Motor neuron (in vitro differentiated cells): ENCODE results near the gene GADL1. TPM values are rescaled to one million over a fixed set of nuclear protein-coding genes. Genes with fewer than 3 reads are reported as not detected.
A peak's percentile ranks its signal among the peaks of the same experiment; 100 is the strongest.

ENCODE experiments used
- ATAC-seq, 8 experiments: fragments of 200-7000 bp; cut with Tn5 transposase; replicated peaks in 6 of 8; 2 replicates each; pipeline ENCODE4 v1.8.0; 2021; ENCODE audit warnings: mild to moderate bottlenecking in 8 of 8, moderate library complexity in 8 of 8
- H3K27ac ChIP-seq, 2 donors: fragments of 250-450 bp; sonication (Bioruptor Pico); 2 replicates each; pipeline ENCODE4 v1.9.0; 2021; ENCODE audit warnings: antibody characterized with exemption in 2 of 2, mild to moderate bottlenecking in 2 of 2, moderate library complexity in 1 of 2
- H3K4me1 ChIP-seq, 2 donors: fragments of 250-450 bp; sonication (Bioruptor Pico); replicated peaks in 1 of 2; 2 replicates each; pipeline ENCODE4 v1.6.1; 2021; ENCODE audit warnings: antibody characterized with exemption in 2 of 2, mild to moderate bottlenecking in 2 of 2, moderate library complexity in 1 of 2
- H3K4me3 ChIP-seq, 5 donors: fragments of 250-450 bp; sonication (Bioruptor Pico); 2 replicates each; pipeline ENCODE4 v1.9.0; 2021; ENCODE audit warnings: antibody characterized with exemption in 5 of 5, mild to moderate bottlenecking in 5 of 5, moderate library complexity in 4 of 5
- WGBS, 10 experiments: fragments of 450-650 bp; shearing (Covaris generic); methylation state at CpG; one replicate each; pipeline ENCODE4 v1.0.0; 2022; 5-methylcytosine and 5-hydroxymethylcytosine counted together
- in situ Hi-C, 9 experiments: fragments of 400-800 bp; cut with MboI; loops; one replicate each; pipeline ENCODE4 v1.15.0; 2021; ENCODE audit warnings: low sequenced_read_pairs in 9 of 9, low pct_unique_long_range_greater_than_20kb in 2 of 9; ENCODE audit not compliant: unreplicated experiment in 9 of 9
- total RNA-seq, 8 experiments: library from RNA; unstranded; fragments of 300-600 nt; gene quantifications; 2 replicates each; pipeline versions ENCODE4 v1.2.3 to v1.2.4, GENCODE V29; 2022

Gene GADL1
- total RNA-seq, 8 experiments from 2014 or later, result 0.07 to 3.9 (median 0.49) TPM

DNA sequence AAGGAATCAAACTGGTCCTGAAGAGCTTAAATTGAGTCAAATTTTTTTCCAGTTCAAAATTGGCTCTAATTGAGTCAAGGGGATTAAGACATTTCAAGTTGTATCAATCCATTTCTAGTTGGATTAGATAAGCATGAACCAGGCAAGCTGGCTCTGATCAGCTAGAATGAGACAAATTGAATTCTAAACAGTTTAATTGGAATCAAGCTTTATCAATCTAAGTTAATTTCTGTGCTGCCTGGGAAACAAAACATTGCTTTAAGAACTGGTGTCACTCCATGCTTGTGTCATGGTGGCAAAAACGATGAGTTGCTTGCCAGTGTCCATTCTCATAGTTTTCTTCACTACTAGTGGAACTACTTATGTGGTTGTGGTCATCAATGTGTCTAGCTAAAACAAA is 171.2 kb downstream of the GADL1 start:
- in situ Hi-C loops, result no loop called here
- Histone ChIP-seq H3K27ac (no peak overlapping the region), H3K4me3 (no peak overlapping the region), H3K4me1 (no peaks in the 10 kb centered on the region)
- WGBS, 10 experiments, result 20 to 89% (median 78%) methylated on average over 1 of the region's 1 CpG; no CpG with 5 or more reads in 5 of the 10 experiments
- ATAC-seq, result no peak

DNA sequence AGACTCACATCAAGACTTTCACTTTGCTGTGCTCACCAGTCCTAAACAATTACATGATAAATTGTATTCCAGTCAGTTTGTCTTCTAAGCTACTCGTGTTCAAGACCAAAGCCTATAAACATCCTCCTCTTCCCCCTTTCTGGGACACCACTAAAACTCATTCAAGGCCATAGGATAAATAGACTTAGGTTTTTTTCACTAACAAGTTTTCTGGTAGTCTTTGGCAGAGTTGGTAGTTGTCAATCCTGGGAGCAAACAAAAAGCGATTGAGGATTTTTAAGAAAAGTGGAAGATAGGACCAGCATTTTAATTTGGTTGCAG is 173.2 kb downstream of the GADL1 start:
- in situ Hi-C loops, result no loop called here
- WGBS, 10 experiments, result 50 to 75% (median 67%) methylated on average over 1 to 2 of the region's 2 CpGs; no CpG with 5 or more reads in 1 of the 10 experiments
- Histone ChIP-seq H3K4me3 (no peak overlapping the region), H3K27ac (no peak overlapping the region), H3K4me1 (no peaks in the 10 kb centered on the region)
- ATAC-seq, result no peak

DNA sequence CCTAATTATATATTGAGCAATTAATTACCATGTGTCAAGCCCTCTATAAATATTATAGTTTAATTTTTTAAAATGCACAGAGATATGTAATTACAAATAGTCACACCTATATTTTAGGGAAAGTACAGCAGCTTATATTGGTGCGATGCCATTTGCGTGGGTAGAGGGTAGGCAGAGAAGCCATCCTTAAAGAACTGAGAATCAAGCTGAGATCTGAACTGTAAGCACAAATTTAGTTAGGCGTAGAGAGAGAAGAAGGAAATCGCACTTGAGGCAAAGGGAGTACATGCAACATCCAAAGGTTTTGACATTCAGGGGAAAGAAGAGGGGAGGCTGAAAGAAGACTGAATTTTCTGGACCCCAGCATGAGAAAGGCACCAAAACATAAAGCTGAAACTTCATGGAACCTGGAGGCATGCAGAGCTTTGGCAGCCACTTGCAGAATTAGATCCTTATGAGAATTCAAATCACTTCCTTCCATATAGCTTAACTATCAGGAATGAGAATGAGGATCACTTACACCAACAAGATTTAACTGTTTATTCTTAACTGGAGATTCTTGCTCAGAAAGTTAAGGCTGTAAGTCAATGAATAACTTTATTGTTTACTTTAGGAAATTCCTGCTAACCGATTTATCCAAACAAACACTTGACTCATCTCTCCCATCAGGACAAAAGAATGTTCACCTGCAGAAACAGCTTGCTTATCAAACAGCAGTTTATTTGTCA is 173.7 kb downstream of the GADL1 start:
- Histone ChIP-seq H3K4me3 (no peak overlapping the region), H3K27ac (no peak overlapping the region), H3K4me1 (no peaks in the 10 kb centered on the region)
- ATAC-seq, result no peak
- 59 to 100% (median 87%) methylated on average over 1 to 5 of the region's 5 CpGs for WGBS, 10 experiments
- in situ Hi-C loops, result no loop called here

DNA sequence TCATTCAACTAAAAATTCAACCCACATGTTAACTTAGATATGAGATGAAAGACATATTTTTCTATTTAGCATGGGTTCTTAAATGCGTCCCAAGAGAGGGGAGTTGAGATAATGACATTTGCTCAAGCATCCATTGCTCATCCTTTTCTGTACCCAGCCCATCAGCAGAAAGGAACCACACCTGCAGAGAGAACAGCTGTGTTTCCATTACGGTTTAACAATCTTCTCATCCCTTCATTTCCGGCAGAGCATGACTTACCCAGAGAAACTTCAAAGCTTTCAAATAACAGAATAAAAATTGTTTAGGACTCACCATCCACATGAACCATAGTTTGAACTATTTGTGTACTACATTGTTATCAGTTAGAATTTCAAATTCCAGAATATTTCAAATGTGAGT is 174.9 kb downstream of the GADL1 start:
- Histone ChIP-seq H3K4me3 (no peak overlapping the region), H3K4me1 (no peaks in the 10 kb centered on the region), H3K27ac (no peak overlapping the region)
- WGBS, 10 experiments, result 86 to 100% (median 98%) methylated on average over 2 to 3 of the region's 3 CpGs; no CpG with 5 or more reads in 2 of the 10 experiments
- no peak for ATAC-seq
- in situ Hi-C loops, result no loop called here

DNA sequence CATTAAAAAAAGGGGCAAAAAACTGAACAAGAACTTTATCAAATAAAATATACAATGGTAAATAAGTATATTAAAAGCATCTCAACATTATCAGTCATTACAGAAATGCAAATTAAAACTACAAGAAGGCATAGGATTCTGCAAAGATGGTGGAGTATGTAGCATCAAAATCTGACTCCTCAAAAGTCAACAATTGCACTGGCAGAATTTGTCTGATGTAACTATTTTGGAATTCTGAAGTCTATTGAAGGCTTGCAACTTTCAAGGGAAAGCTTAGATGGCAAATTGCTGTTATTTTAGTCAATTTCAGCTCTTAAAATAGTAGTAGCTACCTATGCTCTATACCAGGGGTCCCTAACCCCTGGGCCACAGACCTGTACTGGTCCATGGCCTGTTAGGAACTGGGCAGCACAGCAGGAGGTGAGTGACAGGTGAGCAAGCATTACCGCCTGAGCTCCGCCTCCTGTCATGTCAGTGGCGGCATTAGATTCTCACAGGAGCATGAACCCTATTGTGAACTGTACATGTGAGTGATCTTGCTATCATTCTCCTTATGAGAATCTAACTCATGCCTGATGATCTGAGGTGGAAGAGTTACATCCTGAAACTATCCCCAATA is 180.5 kb downstream of the GADL1 start:
- in situ Hi-C loops, result no loop called here
- WGBS, 10 experiments, result 77 to 100% (median 100%) methylated on average over 2 to 3 of the region's 3 CpGs; no CpG with 5 or more reads in 7 of the 10 experiments
- no peak overlapping the region for H3K4me3 ChIP-seq
- H3K27ac ChIP-seq, result no peak overlapping the region
- no peaks in the 10 kb centered on the region for H3K4me1 ChIP-seq
- no peak for ATAC-seq

DNA sequence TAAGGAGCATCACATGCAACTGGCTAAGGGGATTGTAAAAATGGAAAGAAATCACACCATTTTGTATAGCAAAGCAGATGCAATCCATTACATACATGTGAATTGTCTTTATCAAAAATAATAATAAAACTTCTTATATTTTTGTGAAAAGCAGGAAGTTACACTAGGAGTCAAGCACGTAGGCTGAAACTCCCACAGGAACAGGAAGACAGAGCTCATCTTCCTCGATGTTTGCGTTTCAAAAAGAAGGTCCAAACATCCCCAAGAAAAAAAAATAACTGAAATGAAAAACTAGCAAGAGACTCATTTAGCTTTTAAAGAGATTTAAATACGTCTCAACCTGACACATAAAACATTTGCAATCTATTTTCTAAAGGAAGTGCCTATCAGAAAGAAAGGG is 181.5 kb downstream of the GADL1 start:
- no peak overlapping the region for H3K27ac ChIP-seq
- WGBS, 10 experiments, result 27 to 100% (median 90%) methylated on average over 1 to 4 of the region's 4 CpGs
- H3K4me1 ChIP-seq, result no peaks in the 10 kb centered on the region
- no peak for ATAC-seq
- H3K4me3 ChIP-seq, result no peak overlapping the region
- in situ Hi-C loops, result no loop called here

DNA sequence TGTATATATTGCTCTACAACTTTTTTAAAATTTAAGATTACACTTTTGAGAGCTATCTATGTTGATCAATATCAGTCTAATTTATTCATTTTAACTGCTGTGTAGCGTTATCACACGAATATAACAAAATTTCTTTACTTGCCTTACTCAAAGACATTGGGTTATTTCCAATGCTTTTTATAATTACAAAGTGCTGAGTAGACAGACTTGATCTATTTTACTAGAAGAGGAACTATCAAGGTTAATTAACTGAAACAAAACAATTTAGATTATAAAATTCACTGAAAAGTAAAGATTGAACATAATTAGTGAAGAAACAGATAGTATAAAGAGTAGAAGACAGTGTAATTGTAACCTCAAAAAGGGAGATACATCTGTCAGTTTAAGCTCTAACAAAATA is 182.6 kb downstream of the GADL1 start:
- ATAC-seq, result no peak
- Histone ChIP-seq H3K4me1 (no peaks in the 10 kb centered on the region), H3K27ac (no peak overlapping the region), H3K4me3 (no peak overlapping the region)
- 40 to 100% (median 92%) methylated on average over 2 of the region's 2 CpGs for WGBS, 10 experiments
- in situ Hi-C loops, result no loop called here

DNA sequence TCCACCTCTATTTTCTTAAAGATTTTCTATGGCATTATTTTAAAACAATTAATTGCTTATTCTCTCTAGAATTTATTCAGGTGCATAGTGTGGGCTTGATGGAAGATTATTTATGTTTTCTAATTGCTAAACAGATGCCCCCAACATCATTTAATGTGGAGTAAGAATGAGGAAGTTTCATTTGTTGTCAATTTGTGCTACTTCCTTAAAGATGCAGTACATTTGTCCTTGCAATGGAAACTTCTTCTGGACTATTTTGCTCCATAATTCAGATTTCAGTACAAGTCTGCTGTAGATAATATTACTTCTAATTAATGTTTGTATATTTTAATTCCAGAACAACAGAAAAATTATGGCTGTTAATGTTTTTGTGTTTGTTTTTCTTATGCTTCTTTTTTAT is 183.3 kb downstream of the GADL1 start:
- in situ Hi-C loops, result no loop called here
- Histone ChIP-seq H3K4me1 (no peaks in the 10 kb centered on the region), H3K27ac (no peak overlapping the region), H3K4me3 (no peak overlapping the region)
- no peak for ATAC-seq

DNA sequence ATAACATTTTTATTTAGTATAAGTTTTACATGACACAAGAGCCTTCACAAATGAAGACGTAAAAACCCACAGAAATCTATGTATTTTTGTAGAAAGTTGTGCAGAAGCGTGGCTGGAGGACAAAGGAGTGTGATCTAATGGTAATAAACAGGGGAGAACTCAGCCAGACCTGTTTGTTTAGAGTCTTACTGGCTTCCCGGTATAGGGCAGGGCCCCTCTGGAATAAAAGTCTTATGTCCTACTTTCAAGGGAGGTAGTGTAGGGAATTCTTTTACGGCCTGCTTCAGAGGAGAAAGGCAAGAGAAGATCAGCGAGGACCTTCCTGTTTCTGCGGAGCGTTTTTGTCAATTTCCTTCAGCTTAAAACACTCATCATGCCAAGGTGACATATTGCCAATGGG is 184.4 kb downstream of the GADL1 start:
- no peak overlapping the region for H3K4me3 ChIP-seq
- WGBS, 10 experiments, result 61 to 100% (median 81%) methylated on average over 1 to 7 of the region's 7 CpGs
- in situ Hi-C loops, result no loop called here
- H3K4me1 ChIP-seq, result no peaks in the 10 kb centered on the region
- ATAC-seq, result no peak
- H3K27ac ChIP-seq, result no peak overlapping the region

DNA sequence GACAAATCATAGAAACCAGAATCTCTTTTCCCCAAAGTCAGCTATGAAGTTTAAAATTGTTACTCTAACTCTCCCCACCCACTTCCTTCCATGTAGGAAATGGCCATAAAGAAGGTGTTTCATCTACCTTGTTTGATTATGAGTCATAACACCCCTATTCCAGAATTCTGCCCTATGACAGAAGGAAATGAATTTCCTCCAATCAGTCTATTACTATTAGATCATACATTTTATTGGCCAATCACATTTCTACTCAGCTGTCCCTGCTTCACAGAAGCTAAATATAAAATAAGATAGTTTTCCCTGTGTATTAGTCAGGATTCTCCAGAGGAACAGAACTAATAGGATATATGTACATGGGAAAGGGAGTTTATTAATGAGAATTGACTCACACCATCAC is 186.0 kb downstream of the GADL1 start:
- Histone ChIP-seq H3K4me1 (no peaks in the 10 kb centered on the region), H3K4me3 (no peak overlapping the region), H3K27ac (no peak overlapping the region)
- no peak for ATAC-seq
- in situ Hi-C loops, result no loop called here

DNA sequence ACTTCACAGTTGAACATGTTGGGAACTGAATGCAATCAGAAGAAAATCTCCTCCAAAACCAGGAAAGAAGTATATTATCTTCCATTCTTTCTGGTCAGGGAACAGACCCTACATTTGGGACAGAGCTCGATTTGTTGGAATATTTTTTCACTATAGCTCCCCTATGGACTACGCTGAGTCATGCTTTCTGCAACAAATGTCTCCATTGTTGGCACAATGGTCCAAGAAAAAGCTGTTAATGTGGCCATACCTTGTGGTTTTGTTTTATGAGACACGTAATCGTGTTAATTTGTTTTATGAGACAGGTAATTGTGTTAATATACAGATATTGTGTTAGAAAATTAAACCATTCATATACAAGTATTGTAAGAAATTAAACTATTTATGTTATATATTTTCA is 186.6 kb downstream of the GADL1 start:
- in situ Hi-C loops, result no loop called here
- H3K27ac ChIP-seq, result no peak overlapping the region
- H3K4me3 ChIP-seq, result no peak overlapping the region
- no peak for ATAC-seq
- WGBS, 10 experiments, result 76 to 100% (median 96%) methylated on average over 2 to 4 of the region's 4 CpGs
- H3K4me1 ChIP-seq, result peaks cover 0 to 3% of the 10 kb centered on the region in 2 donors

DNA sequence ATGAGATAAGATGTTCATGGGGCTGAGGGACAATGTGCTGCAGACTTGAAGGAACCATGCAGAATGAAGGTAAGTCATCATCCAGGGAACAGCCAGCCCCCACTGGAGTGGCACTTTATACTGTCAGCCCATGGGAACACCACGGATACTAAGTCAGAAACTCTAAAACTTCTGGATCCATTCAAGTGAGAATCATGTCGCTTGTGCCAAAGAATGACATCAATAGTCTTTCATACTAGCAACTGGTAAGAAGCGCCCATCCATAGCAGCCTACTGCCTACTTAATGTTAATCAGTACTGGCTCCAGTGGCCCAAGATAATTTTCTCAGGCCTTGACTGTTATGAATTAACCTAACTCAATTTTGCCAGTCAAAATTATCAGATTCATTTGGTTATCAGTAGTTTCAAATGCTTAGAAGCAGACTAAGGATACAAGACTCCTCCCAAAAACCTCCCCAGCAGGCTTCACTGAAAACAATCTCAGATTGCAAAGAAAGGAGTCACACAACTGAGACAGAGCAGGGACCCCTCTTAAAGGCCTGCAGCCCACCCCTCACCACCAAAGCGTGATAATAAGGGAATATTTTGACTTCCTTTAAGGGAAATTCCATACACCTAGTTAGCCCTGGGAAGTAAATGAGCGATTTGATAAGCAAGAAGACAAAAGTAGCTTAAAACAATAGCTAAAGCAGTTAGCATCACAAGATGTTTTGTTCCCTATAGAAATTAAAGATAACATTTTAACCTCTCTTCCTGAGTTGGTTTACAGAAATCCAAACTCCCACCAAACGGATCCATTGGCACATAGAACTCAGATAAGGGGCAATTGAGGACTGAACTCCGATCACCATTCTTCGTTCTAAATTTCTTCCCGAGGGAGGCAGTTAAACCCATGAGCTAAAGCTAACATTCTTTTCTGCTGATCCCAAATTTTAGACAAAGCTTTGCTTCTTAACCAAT is 189.2 kb downstream of the GADL1 start:
- 69 to 100% (median 92%) methylated on average over 1 to 8 of the region's 9 CpGs for WGBS, 10 experiments
- no peak overlapping the region for H3K4me3 ChIP-seq
- H3K4me1 ChIP-seq, result peaks cover 0 to 3% of the 10 kb centered on the region in 2 donors
- in situ Hi-C loops, result no loop called here
- ATAC-seq, result no peak
- no peak overlapping the region for H3K27ac ChIP-seq

DNA sequence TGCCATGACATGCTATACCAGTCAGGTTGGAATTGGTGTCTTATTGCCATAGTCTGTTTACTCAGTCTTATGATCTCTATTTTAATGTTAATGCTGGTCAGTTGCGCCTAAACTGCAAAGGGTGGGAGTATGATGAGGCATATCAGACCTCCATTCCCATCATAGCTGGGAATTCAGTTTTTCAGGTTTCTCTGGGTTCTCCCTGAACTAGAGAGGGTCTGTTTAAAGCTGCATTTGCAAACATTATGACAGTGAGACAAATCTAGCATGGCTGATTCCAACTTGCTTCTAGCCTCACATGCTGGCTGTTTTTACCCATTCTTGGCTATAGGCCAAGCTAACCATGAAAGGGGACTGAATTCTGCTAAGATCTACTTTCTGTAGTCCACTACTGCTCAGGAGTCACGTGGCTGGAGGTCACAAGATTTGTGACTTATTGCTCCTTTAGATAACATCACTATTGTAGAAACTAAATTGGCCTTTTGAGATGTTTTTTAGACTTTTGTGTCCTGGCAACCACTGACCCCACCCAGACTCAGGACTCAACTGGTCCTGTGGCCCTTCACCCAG is 191.5 kb downstream of the GADL1 start:
- in situ Hi-C loops, result no loop called here
- Histone ChIP-seq H3K4me1 (peaks cover 0 to 3% of the 10 kb centered on the region in 2 donors), H3K4me3 (no peak overlapping the region), H3K27ac (no peak overlapping the region)
- ATAC-seq, result peak in 3 of 8 experiments; percentile 49 to 82 (median 73)
- WGBS, 10 experiments, result 20 to 100% (median 50%) methylated on average over 1 to 2 of the region's 2 CpGs; no CpG with 5 or more reads in 5 of the 10 experiments
